ENCODE measurements around the gene SPG7.

- no peak for TF ChIP-seq CTCF (IDR thresholded peaks at IDR 0.05)
- TF ChIP-seq POLR2A (IDR thresholded peaks at IDR 0.05) = no peak
These were observed 49.7 kb downstream of the SPG7 start for GRCh38 chr16:89557690-89558490.

Data from heart left ventricle (tissue), 13 donors.